ENCODE measurements around the gene GOLPH3L. TPM values are rescaled to one million over a fixed set of nuclear protein-coding genes. Genes with fewer than 3 reads are reported as not detected.
"Not testable (repeated sequence)": the region's sequence is repeated elsewhere in the genome, so short reads cannot be mapped to it uniquely, and the experiment has no call there.

GOLPH3L gene
- total and polyA plus RNA-seq, 8 donors = 13.2 to 33.4 (median 16.9) TPM

DNA sequence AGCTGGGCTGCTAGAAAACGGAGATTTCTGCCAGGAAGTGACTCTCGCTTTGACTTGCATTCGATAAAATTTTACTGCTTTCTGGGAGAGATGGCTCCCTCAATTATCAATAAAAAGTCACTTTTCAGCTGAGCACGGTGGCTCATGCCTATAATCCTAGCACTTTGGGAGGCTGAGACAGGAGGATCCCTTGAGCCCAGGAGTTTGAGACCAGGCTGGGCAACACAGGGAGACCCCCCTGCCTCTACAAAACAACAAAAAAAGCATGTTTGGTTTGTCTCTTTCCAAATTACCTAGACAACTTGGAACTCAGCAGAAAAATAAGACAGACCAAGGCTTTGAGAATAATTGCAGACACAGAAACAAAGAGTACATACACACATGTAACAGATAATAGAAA, 54.7 kb downstream of the GOLPH3L start:
- Histone ChIP-seq H3K4me3 (no peak overlapping the region), H3K27ac (no peak overlapping the region), H3K4me1 (no peaks in the 10 kb centered on the region), H3K9me3 (no peaks in the 10 kb centered on the region), H3K36me3 (peaks cover 2 to 33% (median 30%) of the 10 kb centered on the region in 4 donors), H3K27me3 (no peaks in the 10 kb centered on the region)
- TF ChIP-seq POLR2A (IDR thresholded peaks at IDR 0.05) (no peak), POLR2AphosphoS5 (IDR thresholded peaks at IDR 0.05) (no peak), EP300 (IDR thresholded peaks at IDR 0.05) (no peak)
- TF ChIP-seq, protein P1, sequence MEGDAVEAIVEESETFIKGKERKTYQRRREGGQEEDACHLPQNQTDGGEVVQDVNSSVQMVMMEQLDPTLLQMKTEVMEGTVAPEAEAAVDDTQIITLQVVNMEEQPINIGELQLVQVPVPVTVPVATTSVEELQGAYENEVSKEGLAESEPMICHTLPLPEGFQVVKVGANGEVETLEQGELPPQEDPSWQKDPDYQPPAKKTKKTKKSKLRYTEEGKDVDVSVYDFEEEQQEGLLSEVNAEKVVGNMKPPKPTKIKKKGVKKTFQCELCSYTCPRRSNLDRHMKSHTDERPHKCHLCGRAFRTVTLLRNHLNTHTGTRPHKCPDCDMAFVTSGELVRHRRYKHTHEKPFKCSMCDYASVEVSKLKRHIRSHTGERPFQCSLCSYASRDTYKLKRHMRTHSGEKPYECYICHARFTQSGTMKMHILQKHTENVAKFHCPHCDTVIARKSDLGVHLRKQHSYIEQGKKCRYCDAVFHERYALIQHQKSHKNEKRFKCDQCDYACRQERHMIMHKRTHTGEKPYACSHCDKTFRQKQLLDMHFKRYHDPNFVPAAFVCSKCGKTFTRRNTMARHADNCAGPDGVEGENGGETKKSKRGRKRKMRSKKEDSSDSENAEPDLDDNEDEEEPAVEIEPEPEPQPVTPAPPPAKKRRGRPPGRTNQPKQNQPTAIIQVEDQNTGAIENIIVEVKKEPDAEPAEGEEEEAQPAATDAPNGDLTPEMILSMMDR (IDR thresholded peaks at IDR 0.05) = no peak
- 80 to 92% (median 84%) methylated on average over 4 of the region's 4 CpGs for WGBS, 5 donors
- intact Hi-C loops (cut with DNase I; ENCODE audit: low total_unique reads) = no loop called here
- DNase-seq = no peak

GRCh38 chr1:150641126-150641815, 55.7 kb downstream of the GOLPH3L start:
- DNase-seq; H3K9me3 ChIP-seq; H3K4me1 ChIP-seq; intact Hi-C loops (cut with DNase I; ENCODE audit: low total_unique reads); H3K27ac ChIP-seq; H3K27me3 ChIP-seq; H3K4me3 ChIP-seq: not testable (repeated sequence)
- H3K36me3 ChIP-seq = peaks cover 0 to 23% (median 19%) of the 10 kb centered on the region in 4 donors
- WGBS, 5 donors = 84 to 89% (median 86%) methylated on average over 9 of the region's 9 CpGs

DNA sequence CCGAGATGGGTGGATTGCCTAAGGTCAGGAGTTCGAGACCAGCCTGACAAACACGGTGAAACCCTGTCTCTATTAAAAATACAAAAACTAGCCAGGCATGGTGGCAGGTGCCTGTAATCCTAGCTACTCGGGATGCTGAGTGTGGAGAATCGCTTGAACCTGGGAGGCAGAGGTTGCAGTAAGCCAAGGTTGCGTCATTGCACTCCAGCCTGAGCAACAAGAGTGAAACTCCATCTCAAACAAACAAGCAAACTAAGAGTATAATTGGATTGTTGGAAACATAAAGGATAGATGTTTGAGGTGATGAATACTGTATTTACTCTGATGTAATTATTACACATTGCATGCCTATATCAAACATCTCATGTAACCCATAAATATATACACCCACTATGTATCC, 58.5 kb downstream of the GOLPH3L start:
- intact Hi-C loops (cut with DNase I; ENCODE audit: low total_unique reads); H3K4me1 ChIP-seq; H3K4me3 ChIP-seq; H3K27ac ChIP-seq; H3K36me3 ChIP-seq; H3K9me3 ChIP-seq; H3K27me3 ChIP-seq; DNase-seq: not testable (repeated sequence)
- 93 to 98% (median 95%) methylated on average over 6 of the region's 6 CpGs for WGBS, 5 donors

DNA sequence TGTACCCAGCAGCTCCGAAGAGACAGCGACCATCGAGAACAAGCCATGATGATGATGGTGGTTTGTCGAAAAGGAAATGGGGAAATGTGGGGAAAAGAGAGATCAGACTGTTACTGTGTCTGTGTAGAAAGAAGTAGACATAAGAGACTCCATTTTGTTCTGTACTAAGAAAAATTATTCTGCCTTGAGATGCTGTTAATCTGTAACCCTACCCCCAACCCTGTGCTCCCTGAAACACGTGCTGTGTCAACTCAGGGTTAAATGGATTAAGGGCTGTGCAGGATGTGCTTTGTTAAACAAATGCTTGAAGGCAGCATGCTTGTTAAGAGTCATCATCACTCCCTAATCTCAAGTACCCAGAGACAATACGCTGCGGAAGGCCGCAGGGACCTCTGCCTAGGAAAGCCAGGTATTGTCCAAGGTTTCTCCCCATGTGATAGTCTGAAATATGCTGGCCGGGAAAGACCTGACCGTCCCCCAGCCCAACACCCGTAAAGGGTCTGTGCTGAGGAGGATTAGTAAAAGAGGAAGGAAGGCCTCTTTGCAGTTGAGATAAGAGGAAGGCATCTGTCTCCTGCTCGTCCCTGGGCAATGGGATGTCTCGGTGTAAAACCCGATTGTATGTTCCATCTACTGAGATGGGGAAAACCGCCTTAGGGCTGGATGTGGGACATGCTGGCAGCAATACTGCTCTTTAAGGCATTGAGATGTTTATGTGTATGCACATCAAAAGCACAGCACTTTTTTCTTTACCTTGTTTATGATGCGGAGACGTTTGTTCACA, 61.9 kb downstream of the GOLPH3L start:
- H3K27me3 ChIP-seq; H3K9me3 ChIP-seq; H3K4me3 ChIP-seq; H3K36me3 ChIP-seq; DNase-seq; intact Hi-C loops (cut with DNase I; ENCODE audit: low total_unique reads); H3K27ac ChIP-seq: not testable (repeated sequence)
- H3K4me1 ChIP-seq = peaks cover 0 to 20% (median 8%) of the 10 kb centered on the region in 4 donors
- 70 to 78% (median 73%) methylated on average over 11 to 15 of the region's 17 CpGs for WGBS, 5 donors

GRCh38 chr1:150629115-150629928, 67.6 kb downstream of the GOLPH3L start, which contains the start of gene ENSA:
Gene ENSA (minus strand): TSS chr1:150629612. CDS start chr1:150629470, 142 bp downstream.
- 0 to 1% (median 1%) methylated on average over 47 to 49 of the region's 49 CpGs for WGBS, 5 donors
- DNase-seq = peak; percentile 97 to 100
- H3K9me3 ChIP-seq = no peaks in the 10 kb centered on the region
- H3K4me1 ChIP-seq = peaks cover 11 to 55% (median 36%) of the 10 kb centered on the region in 4 donors
- TF ChIP-seq EP300 (IDR thresholded peaks at IDR 0.05) (no peak), POLR2A (IDR thresholded peaks at IDR 0.05) (peak in 2 of 4 donors; percentile 83 to 92), POLR2AphosphoS5 (IDR thresholded peaks at IDR 0.05) (peak; percentile 73 to 92 (median 89))
- TF ChIP-seq, protein P1 (IDR thresholded peaks at IDR 0.05) = no peak
- H3K4me3 ChIP-seq = peak within 1 kb of the TSS; percentile 64 to 76 (median 71)
- H3K27ac ChIP-seq = peak within 1 kb of the TSS; percentile 96 to 99 (median 98)
- H3K27me3 ChIP-seq = no peaks in the 10 kb centered on the region
- intact Hi-C loops (cut with DNase I; ENCODE audit: low total_unique reads) = loop anchor here (10.0 kb wide), 1 partner anchor 75 kb away; no protein-coding TSS in a partner anchor
- peaks cover 26 to 35% (median 33%) of the 10 kb centered on the region in 4 donors for H3K36me3 ChIP-seq
